Mesothelial cell of epicardium (in vitro differentiated cells): ENCODE results near the gene FOXP1. TPM values are rescaled to one million over a fixed set of nuclear protein-coding genes. Genes with fewer than 3 reads are reported as not detected.
A peak's percentile ranks its signal among the peaks of the same experiment; 100 is the strongest.

Experiments used
- DNase-seq, 2 experiments: peaks; one replicate each; pipeline ENCODE4 v3.0.0; 2021; ENCODE audit warnings: low spot score in 2 of 2; ENCODE audit not compliant: unreplicated experiment in 2 of 2
- H3K27ac Mint-ChIP-seq: 2 replicates; pipeline ENCODE4 v1.8.0; 2021; ENCODE audit warnings: mixed read lengths
- H3K27me3 Mint-ChIP-seq: 2 replicates; pipeline ENCODE4 v1.8.0; 2021; ENCODE audit warnings: low read depth, mixed read lengths
- H3K36me3 Mint-ChIP-seq: 2 replicates; pipeline ENCODE4 v1.8.0; 2021; ENCODE audit warnings: mixed read lengths
- H3K4me1 Mint-ChIP-seq: 2 replicates; pipeline ENCODE4 v1.8.0; 2021; ENCODE audit warnings: mixed read lengths
- H3K4me3 Mint-ChIP-seq: 2 replicates; pipeline ENCODE4 v1.8.0; 2021; ENCODE audit warnings: mild to moderate bottlenecking, moderate library complexity, mixed read lengths
- H3K9me3 Mint-ChIP-seq: 2 replicates; pipeline ENCODE4 v1.8.0; 2021; ENCODE audit warnings: mixed read lengths
- total RNA-seq: library from RNA; stranded (reverse); gene quantifications from 3 replicates; pipeline ENCODE4 v1.2.1, GENCODE V29; 2021
- TF ChIP-seq, protein P1 (sequence below): fragments of 200-600 bp; sonication (generic); IDR thresholded peaks from one replicate; pipeline ENCODE4 v1.5.0; 2021; ENCODE audit warnings: antibody characterized with exemption; ENCODE audit not compliant: unreplicated experiment

The FOXP1 gene
- total RNA-seq, 1 donor from 2014 or later, result 187 TPM

DNA sequence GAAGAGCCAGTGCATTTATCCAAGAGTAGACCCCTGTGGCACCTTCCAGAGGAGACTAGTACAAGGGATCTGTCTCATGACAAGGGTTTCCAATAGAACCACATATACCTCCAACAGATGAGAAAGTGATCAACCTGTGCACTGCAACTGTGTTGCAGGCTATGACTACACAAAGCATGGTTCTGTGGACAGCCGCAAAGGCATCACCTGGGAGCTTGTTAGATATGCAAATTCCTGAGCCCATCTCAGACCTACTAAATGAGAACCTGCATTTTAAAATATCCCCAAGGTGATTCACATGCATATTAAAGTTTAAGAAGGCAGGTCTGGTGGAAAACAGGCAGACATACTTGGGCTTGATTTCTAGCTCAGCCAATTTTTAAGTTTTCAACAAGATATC, 368.7 kb downstream of the FOXP1 start:
- H3K4me3 Mint-ChIP-seq, result no peak overlapping the region
- H3K36me3 Mint-ChIP-seq, result peaks cover 4% of the 10 kb centered on the region
- peaks cover 12% of the 10 kb centered on the region for H3K4me1 Mint-ChIP-seq
- DNase-seq, result no peak
- TF ChIP-seq, protein P1, sequence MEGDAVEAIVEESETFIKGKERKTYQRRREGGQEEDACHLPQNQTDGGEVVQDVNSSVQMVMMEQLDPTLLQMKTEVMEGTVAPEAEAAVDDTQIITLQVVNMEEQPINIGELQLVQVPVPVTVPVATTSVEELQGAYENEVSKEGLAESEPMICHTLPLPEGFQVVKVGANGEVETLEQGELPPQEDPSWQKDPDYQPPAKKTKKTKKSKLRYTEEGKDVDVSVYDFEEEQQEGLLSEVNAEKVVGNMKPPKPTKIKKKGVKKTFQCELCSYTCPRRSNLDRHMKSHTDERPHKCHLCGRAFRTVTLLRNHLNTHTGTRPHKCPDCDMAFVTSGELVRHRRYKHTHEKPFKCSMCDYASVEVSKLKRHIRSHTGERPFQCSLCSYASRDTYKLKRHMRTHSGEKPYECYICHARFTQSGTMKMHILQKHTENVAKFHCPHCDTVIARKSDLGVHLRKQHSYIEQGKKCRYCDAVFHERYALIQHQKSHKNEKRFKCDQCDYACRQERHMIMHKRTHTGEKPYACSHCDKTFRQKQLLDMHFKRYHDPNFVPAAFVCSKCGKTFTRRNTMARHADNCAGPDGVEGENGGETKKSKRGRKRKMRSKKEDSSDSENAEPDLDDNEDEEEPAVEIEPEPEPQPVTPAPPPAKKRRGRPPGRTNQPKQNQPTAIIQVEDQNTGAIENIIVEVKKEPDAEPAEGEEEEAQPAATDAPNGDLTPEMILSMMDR, result no peak
- no peaks in the 10 kb centered on the region for H3K9me3 Mint-ChIP-seq
- no peak overlapping the region for H3K27ac Mint-ChIP-seq
- H3K27me3 Mint-ChIP-seq, result no peaks in the 10 kb centered on the region

DNA sequence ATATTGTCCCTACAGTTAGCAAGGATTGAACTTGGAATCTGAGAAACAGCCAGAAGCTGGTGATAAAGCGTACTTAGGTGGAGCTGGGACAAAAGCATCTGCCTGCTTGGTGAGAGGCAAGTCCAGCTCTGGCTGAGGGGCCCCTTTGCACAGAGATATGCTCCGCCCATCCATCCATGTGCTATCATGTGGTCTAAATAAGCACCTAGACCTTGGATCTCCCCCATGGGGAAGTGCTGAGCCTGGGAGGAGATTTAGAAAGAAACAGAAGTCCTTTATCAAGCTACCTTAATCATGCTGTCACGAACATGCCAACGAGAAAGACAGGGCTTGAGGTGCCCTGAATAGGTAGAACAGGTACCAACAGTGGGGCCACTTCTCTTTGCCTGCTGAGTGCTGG, 369.5 kb downstream of the FOXP1 start:
- Mint-ChIP-seq H3K36me3 (peaks cover under 1% of the 10 kb centered on the region), H3K27ac (no peak overlapping the region), H3K4me1 (peaks cover 19% of the 10 kb centered on the region), H3K4me3 (no peak overlapping the region), H3K27me3 (no peaks in the 10 kb centered on the region), H3K9me3 (no peaks in the 10 kb centered on the region)
- TF ChIP-seq, protein P1, result no peak
- DNase-seq, result no peak

DNA sequence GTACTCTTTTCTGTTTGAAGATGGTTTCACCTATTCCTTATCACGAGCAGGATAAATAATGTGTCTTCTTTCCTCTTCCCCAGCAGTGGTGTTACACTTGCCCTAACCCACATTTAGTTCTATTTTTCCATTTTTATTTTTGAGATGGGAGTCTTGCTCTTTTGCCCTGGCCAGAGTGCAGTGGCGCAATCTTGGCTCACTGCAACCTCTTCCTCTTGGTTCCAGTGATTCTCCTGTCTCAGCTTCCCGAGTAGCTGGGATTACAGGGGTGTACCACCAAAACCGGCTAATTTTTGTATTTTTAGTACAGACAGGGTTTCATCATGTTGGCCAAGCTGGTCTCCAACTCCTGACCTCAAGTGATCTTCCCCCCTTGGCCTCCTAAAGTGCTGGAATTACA, 372.4 kb downstream of the FOXP1 start:
- DNase-seq, result no peak
- H3K4me3 Mint-ChIP-seq, result no peak overlapping the region
- TF ChIP-seq, protein P1, result no peak
- no peaks in the 10 kb centered on the region for H3K27me3 Mint-ChIP-seq
- no peaks in the 10 kb centered on the region for H3K9me3 Mint-ChIP-seq
- no peak overlapping the region for H3K27ac Mint-ChIP-seq
- H3K36me3 Mint-ChIP-seq, result no peaks in the 10 kb centered on the region
- H3K4me1 Mint-ChIP-seq, result peaks cover 47% of the 10 kb centered on the region

DNA sequence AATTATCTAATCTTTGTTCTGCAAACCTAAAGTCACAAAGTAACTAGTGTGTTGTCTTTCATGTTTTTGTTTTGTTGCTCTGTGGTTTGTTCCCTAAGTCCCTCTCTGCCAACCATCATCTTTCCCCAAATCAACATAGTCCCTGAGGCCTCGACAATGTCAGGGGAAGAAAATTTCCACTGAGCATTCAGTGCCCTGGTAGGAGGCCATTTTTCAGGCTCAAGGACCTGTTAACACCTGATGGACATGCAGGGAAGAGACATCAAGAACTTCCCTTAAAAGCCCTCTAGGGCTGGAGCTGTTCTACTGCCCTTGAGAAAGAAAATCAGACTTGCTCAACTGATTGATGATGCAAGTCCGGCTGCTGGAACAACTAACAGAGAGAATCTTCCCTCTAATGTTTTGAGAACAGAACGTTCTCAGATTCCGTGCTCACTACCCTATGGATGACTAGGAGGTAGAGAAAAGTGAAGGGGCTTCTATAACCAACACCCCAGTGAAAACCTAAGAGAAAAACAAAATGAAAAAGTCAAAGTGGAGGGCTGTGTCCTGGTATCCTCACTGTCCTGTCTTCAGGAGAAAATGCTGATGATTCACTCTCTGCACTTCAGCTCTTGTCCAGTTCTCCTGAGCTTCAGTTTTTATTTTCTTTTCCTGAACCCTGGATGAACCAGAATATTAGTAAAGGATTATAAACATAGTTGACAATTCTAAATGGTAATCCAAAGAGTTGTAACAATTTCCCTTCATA, 373.1 kb downstream of the FOXP1 start:
- TF ChIP-seq, protein P1, result no peak
- H3K4me3 Mint-ChIP-seq, result no peak overlapping the region
- H3K27ac Mint-ChIP-seq, result peak overlapping the region; percentile 10
- H3K9me3 Mint-ChIP-seq, result no peaks in the 10 kb centered on the region
- no peaks in the 10 kb centered on the region for H3K27me3 Mint-ChIP-seq
- H3K4me1 Mint-ChIP-seq, result peaks cover 51% of the 10 kb centered on the region
- no peak for DNase-seq
- no peaks in the 10 kb centered on the region for H3K36me3 Mint-ChIP-seq

DNA sequence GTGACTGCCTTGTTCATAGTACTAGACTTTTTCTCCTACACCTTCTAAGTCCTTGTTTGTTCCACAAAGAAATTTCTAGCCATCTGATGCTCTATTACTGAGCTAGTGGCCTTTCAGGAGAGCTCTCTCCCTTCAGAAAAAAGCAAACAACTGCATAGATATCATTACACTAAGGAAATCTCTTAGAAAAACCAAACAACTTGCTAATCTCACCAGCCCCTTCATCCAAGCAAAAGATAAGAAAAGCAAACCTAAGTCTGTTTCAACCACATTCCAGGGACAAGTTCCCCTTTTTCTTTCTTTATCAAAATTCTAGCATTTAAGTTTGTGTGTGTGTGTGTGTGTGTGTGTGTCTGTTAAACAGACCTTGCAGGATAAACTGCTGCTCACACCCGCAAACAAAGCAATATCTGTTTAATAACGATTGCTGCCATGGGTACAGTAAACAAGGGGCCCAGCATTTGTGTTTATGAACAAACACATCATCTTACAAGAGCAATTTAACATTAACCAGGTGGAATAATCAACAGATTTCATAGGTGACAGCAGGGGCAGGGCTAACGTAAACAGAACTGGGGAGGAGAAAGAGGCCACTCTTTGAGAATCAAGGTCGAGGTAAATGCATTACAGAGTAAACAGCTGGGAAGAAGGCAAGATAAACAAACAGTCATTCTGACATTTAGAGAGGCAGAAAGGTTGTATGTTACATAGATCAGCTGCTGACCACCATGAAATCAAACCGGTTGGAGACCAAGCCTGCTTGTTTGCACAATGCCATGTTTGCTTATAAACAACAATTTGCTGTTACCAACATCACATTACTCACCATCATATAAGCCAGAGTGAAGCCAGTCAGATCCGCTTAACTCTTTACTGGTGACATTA, 375.1 kb downstream of the FOXP1 start:
- H3K4me3 Mint-ChIP-seq, result no peak overlapping the region
- H3K27me3 Mint-ChIP-seq, result no peaks in the 10 kb centered on the region
- H3K9me3 Mint-ChIP-seq, result no peaks in the 10 kb centered on the region
- no peak for DNase-seq
- peak overlapping the region; percentile 70 for H3K27ac Mint-ChIP-seq
- TF ChIP-seq, protein P1, result no peak
- no peaks in the 10 kb centered on the region for H3K36me3 Mint-ChIP-seq
- peaks cover 61% of the 10 kb centered on the region for H3K4me1 Mint-ChIP-seq
